Middle frontal gyrus (tissue), 1 donor: ENCODE measurements around the gene FDX1.

Experiments
- DNase-seq: peaks from one replicate; pipeline ENCODE4 v3.0.0-alpha.2; 2015; ENCODE audit warnings: low spot score; ENCODE audit errors: extremely low spot score

Gene FDX1

DNA sequence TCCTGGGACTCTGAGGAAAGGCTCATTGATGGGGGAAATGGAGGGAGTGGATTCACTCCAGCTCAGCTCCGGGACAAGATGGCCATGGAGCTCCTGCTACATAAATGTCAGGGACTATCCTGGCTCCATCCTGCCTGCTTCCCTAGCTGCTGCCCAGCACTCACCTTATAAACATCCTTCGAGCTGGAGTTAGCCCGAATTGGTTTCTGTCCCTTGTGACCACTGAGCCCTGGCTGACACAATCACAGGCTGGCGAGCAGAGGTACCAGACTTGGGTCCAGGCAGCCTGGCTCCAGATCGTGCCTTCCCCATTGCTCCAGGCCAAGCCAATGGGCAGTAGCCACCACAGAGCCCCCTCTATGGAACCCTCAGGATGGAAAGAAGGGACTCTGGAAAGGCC, 77.6 kb downstream of the FDX1 start:
- DNase-seq, result no peak

DNA sequence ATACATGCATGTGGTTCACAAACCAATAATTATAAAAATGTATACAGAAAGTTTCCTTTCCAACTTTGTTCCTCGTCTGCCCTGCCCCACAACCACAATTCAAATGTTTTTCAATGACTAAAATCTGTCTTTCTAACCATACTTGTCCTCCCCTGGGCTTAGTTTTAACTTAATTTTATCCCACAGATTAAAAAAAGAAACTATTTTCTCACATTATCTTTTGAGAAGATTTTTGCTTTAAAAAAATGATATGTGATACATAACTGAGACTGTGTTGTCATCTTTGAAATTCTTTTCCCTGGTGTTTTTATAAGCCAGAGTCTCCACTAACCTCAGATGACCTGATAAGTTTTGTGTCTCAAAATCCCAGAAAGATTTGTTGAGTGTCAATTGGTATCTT, 79.0 kb downstream of the FDX1 start:
- DNase-seq, result no peak

- DNase-seq, result no peak
These were observed 79.7 kb downstream of the FDX1 start for GRCh38 chr11:110509472-110509871.

GRCh38 chr11:110512026-110512425, 82.3 kb downstream of the FDX1 start:
- DNase-seq, result no peak

DNA sequence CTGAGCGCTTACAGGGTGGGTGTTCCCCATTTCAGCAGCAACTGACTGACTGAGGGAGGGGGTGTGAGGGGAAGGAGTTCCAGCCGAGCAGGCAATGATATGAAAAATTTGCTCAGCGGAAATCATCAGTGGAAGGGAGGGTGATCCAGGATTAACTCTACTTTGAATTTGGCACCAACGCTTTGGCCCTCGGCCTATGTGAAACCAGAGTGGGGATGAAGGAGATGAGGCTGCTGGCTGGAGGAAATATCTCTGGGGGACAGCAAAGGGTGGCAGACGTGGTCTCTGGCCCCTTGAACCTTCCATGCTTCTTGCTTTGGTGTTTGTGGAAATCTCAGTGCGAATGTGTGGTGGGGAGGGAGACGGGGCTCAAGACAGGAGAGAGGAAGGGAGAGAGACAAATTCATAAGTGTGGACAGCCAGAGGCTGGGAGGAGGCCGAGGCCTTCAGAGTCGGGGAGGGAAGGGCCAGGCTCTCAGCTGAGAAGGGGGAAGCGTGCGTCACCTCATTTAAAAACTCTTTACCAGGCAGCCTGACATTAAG, 83.6 kb downstream of the FDX1 start:
- no peak for DNase-seq

DNA sequence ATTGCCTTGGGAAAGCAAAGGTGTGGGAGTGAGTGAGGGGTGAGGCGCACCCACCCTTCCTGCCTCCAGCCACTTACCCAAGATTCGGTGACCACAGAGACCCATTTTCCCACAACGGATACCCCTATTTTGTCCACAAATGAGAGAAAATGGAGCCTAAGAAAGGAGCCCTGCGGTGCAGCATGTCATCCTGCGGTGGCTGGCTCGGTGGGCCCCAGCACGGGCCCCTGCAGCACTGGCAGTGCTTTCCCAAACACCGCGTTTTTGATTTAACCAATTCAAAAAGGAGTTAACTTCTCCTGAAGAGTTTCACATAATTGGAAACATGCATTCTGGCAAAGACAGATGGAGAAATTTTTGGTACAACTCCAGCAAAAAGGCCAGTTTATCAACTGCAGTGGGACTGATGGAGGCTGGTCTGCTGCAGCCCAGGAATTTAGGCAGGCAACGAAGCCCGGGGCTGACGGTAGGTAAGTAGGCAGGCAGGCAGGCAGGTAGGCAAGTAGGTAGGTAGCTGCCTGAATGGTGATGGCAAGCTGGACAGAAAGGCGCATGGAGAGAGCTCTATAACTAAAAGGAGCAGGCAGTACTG, 84.2 kb downstream of the FDX1 start:
- no peak for DNase-seq
